OCI-LY1 (cell line): Measurements from ENCODE around the gene COPB2.

Experiments
- H2AFZ ChIP-seq: fragments of 200-600 bp; sonication (generic), shearing (Covaris generic); 2 replicates; pipeline ENCODE4 v1.6.0; 2014; ENCODE audit warnings: antibody characterized with exemption, mild to moderate bottlenecking, low read length
- H3F3A ChIP-seq: fragments of 200-600 bp; sonication (generic), shearing (Covaris generic); 2 replicates; pipeline ENCODE4 v1.6.0; 2014; ENCODE audit warnings: mild to moderate bottlenecking, antibody characterized with exemption, low read length, moderate library complexity; ENCODE audit not compliant: insufficient read depth
- H3K27ac ChIP-seq: fragments of 200-600 bp; sonication (generic); 2 replicates; pipeline ENCODE4 v1.5.1; 2014; ENCODE audit warnings: low read length, mixed run types, mild to moderate bottlenecking, low read depth; ENCODE audit not compliant: poor library complexity, severe bottlenecking
- H3K27me3 ChIP-seq: fragments of 200-600 bp; sonication (generic); 2 replicates; pipeline ENCODE4 v1.6.0; 2014; ENCODE audit warnings: antibody characterized with exemption, mild to moderate bottlenecking, low read length, moderate library complexity; ENCODE audit not compliant: insufficient read depth
- H3K36me3 ChIP-seq: fragments of 200-600 bp; sonication (generic); 2 replicates; pipeline ENCODE4 v1.6.1; 2014; ENCODE audit warnings: mild to moderate bottlenecking, antibody characterized with exemption, low read length, moderate library complexity, mixed read lengths; ENCODE audit not compliant: insufficient read depth
- H3K4me1 ChIP-seq: fragments of 200-600 bp; sonication (generic); 2 replicates; pipeline ENCODE4 v1.5.1; 2014; ENCODE audit warnings: mild to moderate bottlenecking, low read length, moderate library complexity; ENCODE audit not compliant: insufficient read depth, severe bottlenecking
- H3K4me2 ChIP-seq: fragments of 200-600 bp; sonication (generic), shearing (Covaris generic); 2 replicates; pipeline ENCODE4 v1.6.1; 2014; ENCODE audit warnings: low read length
- H3K4me3 ChIP-seq: fragments of 200-600 bp; sonication (generic); 2 replicates; pipeline ENCODE4 v1.5.1; 2014; ENCODE audit warnings: low read length, low read depth, mild to moderate bottlenecking, mixed read lengths; ENCODE audit not compliant: poor library complexity, severe bottlenecking
- H3K79me2 ChIP-seq: fragments of 200-600 bp; shearing (Covaris generic); 2 replicates; pipeline ENCODE4 v1.6.1; 2016; ENCODE audit warnings: mixed run types, low read length, mixed read lengths; ENCODE audit not compliant: insufficient read depth
- H3K9ac ChIP-seq: fragments of 200-600 bp; sonication (generic), shearing (Covaris generic); 2 replicates; pipeline ENCODE4 v1.6.1; 2014; ENCODE audit warnings: mild to moderate bottlenecking, low read length, mixed read lengths
- H3K9me2 ChIP-seq: fragments of 200-600 bp; sonication (generic), shearing (Covaris generic); 2 replicates; pipeline ENCODE4 v1.6.1; 2014; ENCODE audit warnings: low read depth, mild to moderate bottlenecking, low read length, mixed read lengths
- H3K9me3 ChIP-seq: fragments of 200-600 bp; shearing (Covaris generic); 2 replicates; pipeline ENCODE4 v1.6.1; 2014; ENCODE audit warnings: low read length, mixed read lengths
- H4K20me1 ChIP-seq: fragments of 200-600 bp; sonication (generic), shearing (Covaris generic); 2 replicates; pipeline ENCODE4 v1.6.0; 2016; ENCODE audit warnings: mild to moderate bottlenecking, low read length; ENCODE audit not compliant: insufficient read depth
- CTCF ChIP-seq: fragments of 200-600 bp; sonication (generic), shearing (Covaris generic); IDR thresholded peaks from 2 replicates; pipeline ENCODE4 v1.5.1; 2017; ENCODE audit warnings: mild to moderate bottlenecking, antibody characterized with exemption, low read length, moderate library complexity, mixed read lengths
- EZH2 ChIP-seq: fragments of 200-600 bp; sonication (generic), shearing (Covaris generic); IDR thresholded peaks from 2 replicates; pipeline ENCODE4 v1.8.0; 2017; ENCODE audit warnings: borderline replicate concordance, mixed run types, mild to moderate bottlenecking, antibody characterized with exemption, low read length, moderate library complexity, mixed read lengths

The COPB2 gene

GRCh38 chr3:139308560-139308959 is 80.9 kb downstream of the COPB2 start:
- no peak overlapping the region for H3K4me2 ChIP-seq
- no peak overlapping the region for H3K27ac ChIP-seq
- no peaks in the 10 kb centered on the region for H3K4me1 ChIP-seq

GRCh38 chr3:139307601-139308555 is 81.6 kb downstream of the COPB2 start:
- no peaks in the 10 kb centered on the region for H3K9me2 ChIP-seq
- no peak overlapping the region for H3K4me2 ChIP-seq
- no peaks in the 10 kb centered on the region for H3K79me2 ChIP-seq
- no peaks in the 10 kb centered on the region for H3F3A ChIP-seq
- TF ChIP-seq CTCF (no peak), EZH2 (no peak)
- H3K27ac ChIP-seq, result no peak overlapping the region
- H3K4me1 ChIP-seq, result no peaks in the 10 kb centered on the region
- no peak overlapping the region for H2AFZ ChIP-seq
- peaks cover 5% of the 10 kb centered on the region for H3K27me3 ChIP-seq
- no peaks in the 10 kb centered on the region for H3K36me3 ChIP-seq
- no peak overlapping the region for H3K4me3 ChIP-seq
- no peaks in the 10 kb centered on the region for H3K9me3 ChIP-seq
- H4K20me1 ChIP-seq, result no peaks in the 10 kb centered on the region
- no peak overlapping the region for H3K9ac ChIP-seq

More at GRCh38 chr3:139308560-139308959, 80.9 kb downstream of the COPB2 start:
- Histone ChIP-seq H3K9me2 (no peaks in the 10 kb centered on the region), H2AFZ (no peak overlapping the region), H3K4me3 (no peak overlapping the region), H3K9me3 (no peaks in the 10 kb centered on the region), H3K36me3 (no peaks in the 10 kb centered on the region), H3K27me3 (peaks cover 5% of the 10 kb centered on the region), H3F3A (no peaks in the 10 kb centered on the region), H3K79me2 (no peaks in the 10 kb centered on the region), H3K9ac (no peak overlapping the region), H4K20me1 (no peaks in the 10 kb centered on the region)
- TF ChIP-seq EZH2 (no peak), CTCF (no peak)
